OCI-LY3 (cell line): Measurements from ENCODE around the gene AKR1B1.

Experiments
- EZH2phosphoT487 ChIP-seq: fragments of 200-600 bp; shearing (Covaris generic); IDR thresholded peaks from 2 replicates; pipeline ENCODE4 v1.6.1; 2018; ENCODE audit warnings: antibody characterized with exemption, mixed run types, low read depth
- TF ChIP-seq, protein P1 (sequence below): fragments of 200-600, 300-600 bp; sonication (generic); IDR thresholded peaks from 2 replicates; pipeline ENCODE4 v1.5.1; 2014; ENCODE audit warnings: antibody characterized with exemption, low read length, low read depth

DNA sequence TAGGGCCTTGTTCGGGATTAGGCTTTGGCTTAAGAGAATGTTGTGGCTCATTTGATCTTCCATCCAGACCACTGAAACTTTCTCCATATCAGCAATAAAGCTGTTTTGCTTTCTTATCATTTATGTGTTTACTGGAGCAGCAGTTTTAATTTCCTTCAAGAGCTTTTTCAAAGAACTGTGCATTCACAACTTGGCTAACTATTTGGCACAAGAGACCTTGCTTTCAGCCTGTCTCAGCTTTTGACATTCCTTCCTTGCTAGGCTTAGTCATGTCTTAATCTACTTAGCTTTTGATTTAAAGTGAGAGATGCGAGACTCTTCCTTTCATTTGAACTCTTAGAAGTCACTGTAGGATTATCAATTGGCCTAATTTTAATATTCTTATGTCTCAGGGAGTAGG lies 19.1 kb upstream of the AKR1B1 start:
- TF ChIP-seq, protein P1, sequence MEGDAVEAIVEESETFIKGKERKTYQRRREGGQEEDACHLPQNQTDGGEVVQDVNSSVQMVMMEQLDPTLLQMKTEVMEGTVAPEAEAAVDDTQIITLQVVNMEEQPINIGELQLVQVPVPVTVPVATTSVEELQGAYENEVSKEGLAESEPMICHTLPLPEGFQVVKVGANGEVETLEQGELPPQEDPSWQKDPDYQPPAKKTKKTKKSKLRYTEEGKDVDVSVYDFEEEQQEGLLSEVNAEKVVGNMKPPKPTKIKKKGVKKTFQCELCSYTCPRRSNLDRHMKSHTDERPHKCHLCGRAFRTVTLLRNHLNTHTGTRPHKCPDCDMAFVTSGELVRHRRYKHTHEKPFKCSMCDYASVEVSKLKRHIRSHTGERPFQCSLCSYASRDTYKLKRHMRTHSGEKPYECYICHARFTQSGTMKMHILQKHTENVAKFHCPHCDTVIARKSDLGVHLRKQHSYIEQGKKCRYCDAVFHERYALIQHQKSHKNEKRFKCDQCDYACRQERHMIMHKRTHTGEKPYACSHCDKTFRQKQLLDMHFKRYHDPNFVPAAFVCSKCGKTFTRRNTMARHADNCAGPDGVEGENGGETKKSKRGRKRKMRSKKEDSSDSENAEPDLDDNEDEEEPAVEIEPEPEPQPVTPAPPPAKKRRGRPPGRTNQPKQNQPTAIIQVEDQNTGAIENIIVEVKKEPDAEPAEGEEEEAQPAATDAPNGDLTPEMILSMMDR, result no peak
- TF ChIP-seq EZH2phosphoT487, result no peak
